KMS-11 (cell line): Measurements from ENCODE around the gene KCNA3.

ENCODE experiments used
- H2AFZ ChIP-seq: fragments of 200-600 bp; sonication (generic); 2 replicates; pipeline ENCODE4 v1.6.1; 2016; ENCODE audit warnings: antibody characterized with exemption, mixed run types, low read depth
- H3K27ac ChIP-seq: fragments of 200-600 bp; sonication (generic); 2 replicates; pipeline ENCODE4 v1.6.1; 2016; ENCODE audit warnings: mild to moderate bottlenecking, mixed run types
- H3K27me3 ChIP-seq: fragments of 200-600 bp; sonication (generic); 2 replicates; pipeline ENCODE4 v1.6.1; 2017; ENCODE audit warnings: mild to moderate bottlenecking, low read depth, mixed run types, moderate library complexity; ENCODE audit not compliant: insufficient read depth
- H3K36me3 ChIP-seq: fragments of 200-600 bp; sonication (generic); 2 replicates; pipeline ENCODE4 v1.6.1; 2017; ENCODE audit warnings: mild to moderate bottlenecking, mixed run types; ENCODE audit not compliant: insufficient read depth
- H3K4me1 ChIP-seq: fragments of 200-600 bp; sonication (generic); 2 replicates; pipeline ENCODE4 v1.6.1; 2016; ENCODE audit warnings: mild to moderate bottlenecking, low read depth, mixed run types; ENCODE audit not compliant: poor library complexity, severe bottlenecking
- H3K4me2 ChIP-seq: fragments of 200-600 bp; sonication (generic); 2 replicates; pipeline ENCODE4 v1.7.0; 2016; ENCODE audit warnings: mild to moderate bottlenecking, mixed run types
- H3K4me3 ChIP-seq: fragments of 200-600 bp; sonication (generic); IDR thresholded peaks from 2 replicates; pipeline ENCODE4 v1.6.1; 2017; ENCODE audit warnings: low read depth, low read length, mixed read lengths; ENCODE audit not compliant: insufficient read depth
- H3K79me2 ChIP-seq: fragments of 200-600 bp; sonication (generic); 2 replicates; pipeline ENCODE4 v1.6.1; 2016; ENCODE audit warnings: low read depth, mixed run types; ENCODE audit not compliant: insufficient read depth
- H3K9ac ChIP-seq: fragments of 200-600 bp; sonication (generic); 2 replicates; pipeline ENCODE4 v1.6.1; 2016; ENCODE audit warnings: mild to moderate bottlenecking, mixed run types
- H4K20me1 ChIP-seq: fragments of 200-600 bp; sonication (generic); 2 replicates; pipeline ENCODE4 v1.6.1; 2016; ENCODE audit warnings: mild to moderate bottlenecking, mixed run types; ENCODE audit not compliant: insufficient read depth
- TF ChIP-seq, protein P1 (sequence below): fragments of 200-600 bp; sonication (generic); conservative IDR thresholded peaks from 2 replicates; pipeline ENCODE4 v1.6.1; 2017; ENCODE audit warnings: low read depth, mild to moderate bottlenecking, antibody characterized with exemption, low read length, moderate library complexity, mixed read lengths

KCNA3 gene

DNA sequence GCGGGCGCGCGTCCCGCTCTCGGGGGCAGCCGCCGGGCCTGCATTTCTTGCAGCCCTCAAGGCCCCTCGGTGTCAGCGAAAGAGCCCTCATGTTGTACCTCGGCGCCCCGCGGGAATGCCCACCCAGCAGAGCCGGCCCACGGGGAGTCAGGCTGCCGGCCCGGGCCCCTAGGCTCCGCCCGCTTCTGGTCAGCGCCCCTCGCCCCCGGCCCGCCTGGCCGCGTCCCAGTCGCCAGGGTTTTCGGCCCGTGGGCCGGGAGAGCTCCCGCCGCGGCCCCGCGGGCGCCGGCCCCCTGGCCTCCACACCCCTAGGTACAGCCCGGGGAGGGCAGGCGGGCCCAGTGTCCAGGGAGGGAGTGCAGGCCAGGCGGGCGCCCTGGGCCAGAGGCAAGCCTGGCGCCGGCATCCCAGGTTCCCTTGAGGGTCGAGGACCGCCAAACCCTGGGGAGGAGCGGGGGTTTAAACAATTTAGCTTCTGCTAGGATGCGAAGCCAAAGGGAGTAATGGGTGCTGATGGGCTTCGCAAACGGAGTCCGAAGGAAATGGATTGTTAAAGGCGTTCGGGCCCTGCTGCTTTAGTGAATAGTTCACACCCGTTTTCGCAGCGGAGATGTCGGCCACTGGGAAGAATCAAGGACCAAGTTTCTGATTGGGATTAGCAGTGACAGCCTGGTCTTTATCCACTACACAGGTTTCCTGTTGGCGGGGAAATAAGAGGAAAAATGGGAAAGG lies 486 bp upstream of the KCNA3 start:
- no peaks in the 10 kb centered on the region for H4K20me1 ChIP-seq
- H3K27ac ChIP-seq = no peak overlapping the region
- TF ChIP-seq, protein P1, sequence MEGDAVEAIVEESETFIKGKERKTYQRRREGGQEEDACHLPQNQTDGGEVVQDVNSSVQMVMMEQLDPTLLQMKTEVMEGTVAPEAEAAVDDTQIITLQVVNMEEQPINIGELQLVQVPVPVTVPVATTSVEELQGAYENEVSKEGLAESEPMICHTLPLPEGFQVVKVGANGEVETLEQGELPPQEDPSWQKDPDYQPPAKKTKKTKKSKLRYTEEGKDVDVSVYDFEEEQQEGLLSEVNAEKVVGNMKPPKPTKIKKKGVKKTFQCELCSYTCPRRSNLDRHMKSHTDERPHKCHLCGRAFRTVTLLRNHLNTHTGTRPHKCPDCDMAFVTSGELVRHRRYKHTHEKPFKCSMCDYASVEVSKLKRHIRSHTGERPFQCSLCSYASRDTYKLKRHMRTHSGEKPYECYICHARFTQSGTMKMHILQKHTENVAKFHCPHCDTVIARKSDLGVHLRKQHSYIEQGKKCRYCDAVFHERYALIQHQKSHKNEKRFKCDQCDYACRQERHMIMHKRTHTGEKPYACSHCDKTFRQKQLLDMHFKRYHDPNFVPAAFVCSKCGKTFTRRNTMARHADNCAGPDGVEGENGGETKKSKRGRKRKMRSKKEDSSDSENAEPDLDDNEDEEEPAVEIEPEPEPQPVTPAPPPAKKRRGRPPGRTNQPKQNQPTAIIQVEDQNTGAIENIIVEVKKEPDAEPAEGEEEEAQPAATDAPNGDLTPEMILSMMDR = no peak
- peaks cover 20% of the 10 kb centered on the region for H3K79me2 ChIP-seq
- H3K4me3 ChIP-seq = peak overlapping the region; percentile 10
- peak overlapping the region; percentile 22; the same call in 1 of the 2 replicates for H3K4me2 ChIP-seq
- H3K36me3 ChIP-seq = no peaks in the 10 kb centered on the region
- H3K9ac ChIP-seq = peak overlapping the region; percentile 15; the same call in 1 of the 2 replicates
- H2AFZ ChIP-seq = peak overlapping the region; percentile 54
- H3K4me1 ChIP-seq = peaks cover 29% of the 10 kb centered on the region
- H3K27me3 ChIP-seq = peaks cover 4% of the 10 kb centered on the region; the same call in 1 of the 2 replicates

DNA sequence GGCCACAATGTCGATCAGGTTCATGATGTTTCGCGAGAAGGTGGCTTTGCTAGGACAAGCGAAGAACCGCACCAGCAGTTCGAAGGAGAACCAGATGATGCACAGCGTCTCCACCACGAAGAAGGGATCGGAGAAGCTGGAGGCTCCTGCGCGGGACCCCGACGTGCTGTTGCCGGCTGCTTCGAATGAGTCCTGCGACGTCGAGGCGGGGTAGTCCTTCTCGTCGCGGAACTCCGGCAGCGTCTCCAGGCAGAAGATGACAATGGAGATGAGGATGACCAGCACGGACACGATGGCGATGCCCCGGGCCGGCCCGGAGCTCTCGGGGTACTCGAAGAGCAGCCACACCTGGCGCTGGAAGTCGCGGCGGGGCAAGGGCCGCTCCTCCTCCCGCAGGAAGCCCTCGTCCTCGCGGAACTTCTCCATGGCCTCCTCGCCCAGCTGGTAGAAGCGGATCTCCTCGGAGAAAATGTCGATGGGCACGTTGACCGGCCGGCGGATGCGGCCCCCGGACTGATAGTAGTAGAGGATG lies 869 bp downstream of the KCNA3 start:
- Histone ChIP-seq H3K79me2 (peaks cover 25% of the 10 kb centered on the region), H3K4me2 (peak overlapping the region; percentile 98), H3K27me3 (peaks cover 4% of the 10 kb centered on the region; the same call in 1 of the 2 replicates), H3K9ac (peak overlapping the region; percentile 15; the same call in 1 of the 2 replicates), H3K27ac (no peak overlapping the region), H3K36me3 (no peaks in the 10 kb centered on the region), H4K20me1 (no peaks in the 10 kb centered on the region), H3K4me3 (peak overlapping the region; percentile 32), H3K4me1 (peaks cover 42% of the 10 kb centered on the region), H2AFZ (peak overlapping the region; percentile 54)
- TF ChIP-seq, protein P1 = no peak

DNA sequence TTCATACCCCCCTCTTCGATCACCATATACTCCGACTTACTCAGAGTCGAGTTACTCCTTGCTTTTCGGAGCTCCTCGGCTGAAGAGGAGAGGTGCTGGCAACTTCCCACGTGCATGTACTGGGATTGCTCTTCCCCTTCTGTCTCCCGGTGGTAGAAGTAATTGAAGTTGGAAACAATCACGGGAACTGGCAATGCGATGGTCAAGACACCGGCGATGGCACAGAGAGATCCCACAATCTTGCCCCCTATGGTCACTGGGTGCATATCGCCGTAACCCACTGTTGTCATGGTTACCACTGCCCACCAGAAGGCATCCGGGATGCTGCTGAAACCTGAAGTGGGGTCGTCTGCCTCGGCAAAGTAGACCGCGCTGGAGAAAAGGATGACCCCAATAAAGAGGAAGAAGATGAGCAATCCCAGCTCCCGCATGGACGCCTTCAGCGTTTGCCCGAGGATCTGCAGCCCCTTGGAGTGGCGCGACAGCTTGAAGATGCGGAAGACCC lies 1.5 kb downstream of the KCNA3 start:
- TF ChIP-seq, protein P1 = no peak
- Histone ChIP-seq H3K79me2 (peaks cover 25% of the 10 kb centered on the region), H3K4me2 (peak overlapping the region; percentile 98), H3K9ac (no peak overlapping the region), H2AFZ (no peak overlapping the region), H3K27me3 (peaks cover 4% of the 10 kb centered on the region; the same call in 1 of the 2 replicates), H3K4me3 (no peak overlapping the region), H4K20me1 (no peaks in the 10 kb centered on the region), H3K4me1 (peaks cover 47% of the 10 kb centered on the region), H3K27ac (no peak overlapping the region), H3K36me3 (no peaks in the 10 kb centered on the region)

DNA sequence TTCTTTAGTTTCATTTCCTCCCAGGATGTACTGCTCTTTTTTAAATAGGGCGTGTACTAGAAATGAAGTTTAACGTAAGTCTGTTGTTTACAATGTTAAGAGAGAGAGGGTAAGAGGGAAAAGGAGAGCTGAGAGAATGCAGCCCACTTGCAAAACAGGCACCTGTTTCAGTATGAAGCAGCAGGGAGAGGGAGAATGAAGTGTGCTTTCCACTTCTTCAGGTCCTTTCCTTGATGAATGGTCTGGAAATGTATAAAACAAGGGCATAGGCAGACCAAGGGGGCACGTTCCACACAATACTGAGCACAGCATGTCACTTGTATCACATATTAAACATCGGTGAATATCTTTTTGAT lies 2.0 kb downstream of the KCNA3 start:
- no peak overlapping the region; the same call in 1 of the 2 replicates for H3K9ac ChIP-seq
- H4K20me1 ChIP-seq = no peaks in the 10 kb centered on the region
- no peak overlapping the region for H2AFZ ChIP-seq
- TF ChIP-seq, protein P1 = no peak
- peaks cover 25% of the 10 kb centered on the region for H3K79me2 ChIP-seq
- peaks cover 4% of the 10 kb centered on the region; the same call in 1 of the 2 replicates for H3K27me3 ChIP-seq
- H3K4me2 ChIP-seq = peak overlapping the region; percentile 98
- no peaks in the 10 kb centered on the region for H3K36me3 ChIP-seq
- no peak overlapping the region for H3K4me3 ChIP-seq
- peaks cover 47% of the 10 kb centered on the region for H3K4me1 ChIP-seq
- H3K27ac ChIP-seq = peak overlapping the region; percentile 52
